ENCODE data around the gene TSC22D4. TPM values are rescaled to one million over a fixed set of nuclear protein-coding genes. Genes with fewer than 3 reads are reported as not detected.

Gene TSC22D4
- total and polyA plus RNA-seq, 9 of the 15 experiments (the other 6 are each of a cell fraction or from before 2014, with no cell fraction given), result 0.37 to 107 (median 28.7) TPM

GRCh38 chr7:100516135-100516812 is 37.3 kb upstream of the TSC22D4 start:
- Histone ChIP-seq H3K9ac (ENCODE audit: insufficient read depth in 1 of 2, low read depth in 2 of 2, low read length in 2 of 2) (no peak overlapping the region), H3K27ac (ENCODE audit: extremely low read depth, low read depth, low read length) (no peak overlapping the region), H3K4me2 (ENCODE audit: insufficient read depth, low read length) (no peak overlapping the region), H4K20me1 (replicated peaks; ENCODE audit: control insufficient read depth, insufficient read depth, low read length) (no peaks in the 10 kb centered on the region), H3K9me3 (replicated peaks; ENCODE audit: control insufficient read depth, insufficient read depth, low read depth, low read length) (no peaks in the 10 kb centered on the region), H3K36me3 (ENCODE audit: control insufficient read depth, insufficient read depth, low read length) (no peaks in the 10 kb centered on the region), H3K4me1 (replicated peaks in 1 of 2; ENCODE audit: control insufficient read depth in 2 of 2, insufficient read depth in 2 of 2, low read length in 2 of 2) (peaks cover 13 to 16% of the 10 kb centered on the region in 2 experiments; a peak in 4 of 5 replicates), H3K4me3 (no peak overlapping the region), H3K9me1 (ENCODE audit: control insufficient read depth, insufficient read depth, low read length) (no peaks in the 10 kb centered on the region), H3K27me3 (ENCODE audit: control insufficient read depth in 2 of 2, insufficient read depth in 2 of 2, low read length in 2 of 2) (no peaks in the 10 kb centered on the region), H2AFZ (ENCODE audit: low read depth, low read length) (peak overlapping the region; percentile 54), H3K79me2 (ENCODE audit: control insufficient read depth, insufficient read depth, low read length) (no peaks in the 10 kb centered on the region)
- peak in 3 of 4 experiments; percentile 38 to 53 (median 42) for DNase-seq (ENCODE audit: extremely low read depth in 1 of 4, low spot score in 3 of 4)
- FAIRE-seq, result no peak
- peak; percentile 61 for ATAC-seq
- POLR2A ChIA-PET, result interaction anchor here (0.5 to 1.2 kb wide), 4 partner anchors 18 to 88 kb away, joined by 3 to 4 read pairs (median 4); partner anchors contain the start of gene ZCWPW1
- in situ Hi-C loops (cut with MboI), result no loop called here
- intact Hi-C loops (cut with micrococcal nuclease), result no loop called here
- CTCF ChIA-PET (ENCODE audit: low intra/inter-chr PET ratio), result no interaction called here
- 29% methylated on average over 3 of the region's 4 CpGs for WGBS (ENCODE audit: insufficient coverage, low coverage, missing lambda C conversion rate)
- no TSS peak for BruUV-seq (replicated peaks)
- TF ChIP-seq NRF1 (conservative IDR thresholded peaks at IDR 0.05 in 1 of 2, IDR thresholded peaks at IDR 0.05 in 1 of 2) (no peak), PRPF4 (IDR thresholded peaks at IDR 0.05; ENCODE audit: insufficient read depth, low read depth, low read length, poor library complexity, severe bottlenecking) (no peak), ZNF121 (CRISPR knock-in tag; conservative IDR thresholded peaks at IDR 0.05) (peak; percentile 91), ELF2 (CRISPR knock-in tag; IDR thresholded peaks at IDR 0.05) (no peak), CBFA2T2 (conservative IDR thresholded peaks at IDR 0.05) (0 out of 2 replicates have a peak, but pooled peaks have one; percentile 12), TCF3 (CRISPR knock-in tag; IDR thresholded peaks at IDR 0.05) (peak; percentile 53; the same call in 1 of the 2 replicates), ZKSCAN8 (CRISPR knock-in tag; IDR thresholded peaks at IDR 0.05) (no peak), KLF1 (tag; IDR thresholded peaks at IDR 0.05) (no peak), TFAP4 (CRISPR knock-in tag; IDR thresholded peaks at IDR 0.05; ENCODE audit: borderline replicate concordance) (peak; percentile 80), KDM1A (IDR thresholded peaks at IDR 0.05) (peak; percentile 83 to 88), ZNF384 (IDR thresholded peaks at IDR 0.05; ENCODE audit: low read depth, low read length) (peak; percentile 53), RCOR1 (IDR thresholded peaks at IDR 0.05; ENCODE audit: borderline replicate concordance in 1 of 2, low read depth in 2 of 2, low read length in 2 of 2) (peak in 1 of 2 experiments; percentile 25; a peak in 1 of 4 replicates), YY1 (IDR thresholded peaks at IDR 0.05; ENCODE audit: borderline replicate concordance in 1 of 3, control insufficient read depth in 1 of 3, extremely low read depth in 1 of 3, insufficient read depth in 3 of 3, insufficient read length in 1 of 3, insufficient replicate concordance in 2 of 3, low read depth in 1 of 3, low read length in 2 of 3) (peak in 2 of 3 experiments; percentile 17 to 72), NR1H2 (CRISPR knock-in tag; IDR thresholded peaks at IDR 0.05) (no peak), NCOR1 (IDR thresholded peaks at IDR 0.05) (0 out of 2 replicates have a peak, but pooled peaks have one; percentile 22), EP400 (IDR thresholded peaks at IDR 0.05) (peak; percentile 13; the same call in 1 of the 2 replicates), ZNF584 (CRISPR knock-in tag; IDR thresholded peaks at IDR 0.05; ENCODE audit: low read depth) (no peak)
- TF ChIP-seq, protein P1, sequence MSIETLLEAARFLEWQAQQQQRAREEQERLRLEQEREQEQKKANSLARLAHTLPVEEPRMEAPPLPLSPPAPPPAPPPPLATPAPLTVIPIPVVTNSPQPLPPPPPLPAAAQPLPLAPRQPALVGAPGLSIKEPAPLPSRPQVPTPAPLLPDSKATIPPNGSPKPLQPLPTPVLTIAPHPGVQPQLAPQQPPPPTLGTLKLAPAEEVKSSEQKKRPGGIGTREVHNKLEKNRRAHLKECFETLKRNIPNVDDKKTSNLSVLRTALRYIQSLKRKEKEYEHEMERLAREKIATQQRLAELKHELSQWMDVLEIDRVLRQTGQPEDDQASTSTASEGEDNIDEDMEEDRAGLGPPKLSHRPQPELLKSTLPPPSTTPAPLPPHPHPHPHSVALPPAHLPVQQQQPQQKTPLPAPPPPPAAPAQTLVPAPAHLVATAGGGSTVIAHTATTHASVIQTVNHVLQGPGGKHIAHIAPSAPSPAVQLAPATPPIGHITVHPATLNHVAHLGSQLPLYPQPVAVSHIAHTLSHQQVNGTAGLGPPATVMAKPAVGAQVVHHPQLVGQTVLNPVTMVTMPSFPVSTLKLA (conservative IDR thresholded peaks at IDR 0.05), result peak in 1 of 2 experiments; percentile 55; a peak in 2 of 4 replicates
- TF ChIP-seq, protein P2, sequence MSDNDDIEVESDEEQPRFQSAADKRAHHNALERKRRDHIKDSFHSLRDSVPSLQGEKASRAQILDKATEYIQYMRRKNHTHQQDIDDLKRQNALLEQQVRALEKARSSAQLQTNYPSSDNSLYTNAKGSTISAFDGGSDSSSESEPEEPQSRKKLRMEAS (CRISPR knock-in tag; IDR thresholded peaks at IDR 0.05), result peak; percentile 69; the same call in 1 of the 2 replicates

Data from K562 (cell line).